K562 (cell line): ENCODE results near the gene PLAA. TPM values are rescaled to one million over a fixed set of nuclear protein-coding genes. Genes with fewer than 3 reads are reported as not detected.

Experiments used
- ARID4B ChIP-seq: sonication (generic); formaldehyde crosslinking; IDR thresholded peaks from 2 replicates; pipeline ENCODE4 v1.8.0; 2022; ENCODE audit warnings: mild to moderate bottlenecking, missing genetic modification reagents
- C11orf30 ChIP-seq: fragments of 450-650 bp; IDR thresholded peaks from 2 replicates; pipeline ENCODE4 v1.6.1; 2016; ENCODE audit warnings: low read depth, mild to moderate bottlenecking
- HDAC1 ChIP-seq, 2 experiments: fragments of 450-650 bp; IDR thresholded peaks; 2 replicates each; pipeline ENCODE4 v1.6.1; 2016 to 2017; ENCODE audit warnings: inconsistent platforms in 1 of 2, mild to moderate bottlenecking in 1 of 2, moderate library complexity in 1 of 2
- MAZ ChIP-seq, 2 experiments: fragments of 450-650 bp in 1 of 2; sonication (generic) in 1 of 2; formaldehyde crosslinking; IDR thresholded peaks in 1 of 2; conservative IDR thresholded peaks in 1 of 2; 2 replicates each; pipeline versions ENCODE4 v1.4.0 to v1.5.0; 2020; ENCODE audit warnings: mild to moderate bottlenecking in 1 of 2, missing genetic modification reagents in 1 of 2
- PML ChIP-seq: IDR thresholded peaks from 2 replicates; pipeline ENCODE4 v1.6.1; 2012; ENCODE audit warnings: low read length, inconsistent platforms
- TAF9B ChIP-seq: fragments of 450-650 bp; IDR thresholded peaks from 2 replicates; pipeline ENCODE4 v1.6.1; 2018; ENCODE audit warnings: mild to moderate bottlenecking; ENCODE audit not compliant: partially characterized antibody
- YY1 ChIP-seq, 3 experiments: IDR thresholded peaks; 2 replicates each; pipeline ENCODE4 v1.6.1; 2011; ENCODE audit warnings: low read length in 2 of 3, mild to moderate bottlenecking in 2 of 3, moderate library complexity in 2 of 3, borderline replicate concordance in 1 of 3, control low read depth in 1 of 3, low read depth in 1 of 3; ENCODE audit not compliant: insufficient read depth in 3 of 3, insufficient replicate concordance in 2 of 3, control insufficient read depth in 1 of 3, insufficient read length in 1 of 3; ENCODE audit errors: extremely low read depth in 1 of 3
- polyA plus RNA-seq, 8 experiments: library from polyadenylated mRNA; depleted of rRNA in 4 of 8; stranded (reverse) in 5 of 8; unstranded in 3 of 8; fragments of >200 nt; fragmentation: Nextera tagmentation in 2 of 8; fragmentation: Illumina TruSeq in 1 of 8; extraction: Ambion mirVana in 2 of 8; extraction: Trizol in 1 of 8; gene quantifications; 2 replicates each; pipeline versions ENCODE4 v1.2.1 to v1.2.3, GENCODE V29; 2011 to 2014; ENCODE audit warnings: inconsistent platforms in 1 of 8, missing spikeins in 1 of 8
- total RNA-seq, 7 experiments: library from RNA; depleted of rRNA in 6 of 7; stranded (reverse); fragments of >200 nt in 6 of 7; fragmentation: Illumina TruSeq in 2 of 7; extraction: Trizol in 2 of 7; gene quantifications; 2 replicates each; pipeline versions ENCODE4 v1.2.1 to v1.2.3, GENCODE V29; 2011 to 2021; ENCODE audit warnings: low replicate concordance in 1 of 7
- TF ChIP-seq, protein P1 (sequence below): fragments of 250-450 bp; sonication (Bioruptor Pico); IDR thresholded peaks from 2 replicates; pipeline ENCODE4 v1.5.0; 2020; ENCODE audit warnings: mild to moderate bottlenecking, borderline replicate concordance

PLAA gene
- total and polyA plus RNA-seq, 9 of the 15 experiments (the other 6 are each of a cell fraction or from before 2014, with no cell fraction given): 3.5 to 20.7 (median 16.6) TPM

DNA sequence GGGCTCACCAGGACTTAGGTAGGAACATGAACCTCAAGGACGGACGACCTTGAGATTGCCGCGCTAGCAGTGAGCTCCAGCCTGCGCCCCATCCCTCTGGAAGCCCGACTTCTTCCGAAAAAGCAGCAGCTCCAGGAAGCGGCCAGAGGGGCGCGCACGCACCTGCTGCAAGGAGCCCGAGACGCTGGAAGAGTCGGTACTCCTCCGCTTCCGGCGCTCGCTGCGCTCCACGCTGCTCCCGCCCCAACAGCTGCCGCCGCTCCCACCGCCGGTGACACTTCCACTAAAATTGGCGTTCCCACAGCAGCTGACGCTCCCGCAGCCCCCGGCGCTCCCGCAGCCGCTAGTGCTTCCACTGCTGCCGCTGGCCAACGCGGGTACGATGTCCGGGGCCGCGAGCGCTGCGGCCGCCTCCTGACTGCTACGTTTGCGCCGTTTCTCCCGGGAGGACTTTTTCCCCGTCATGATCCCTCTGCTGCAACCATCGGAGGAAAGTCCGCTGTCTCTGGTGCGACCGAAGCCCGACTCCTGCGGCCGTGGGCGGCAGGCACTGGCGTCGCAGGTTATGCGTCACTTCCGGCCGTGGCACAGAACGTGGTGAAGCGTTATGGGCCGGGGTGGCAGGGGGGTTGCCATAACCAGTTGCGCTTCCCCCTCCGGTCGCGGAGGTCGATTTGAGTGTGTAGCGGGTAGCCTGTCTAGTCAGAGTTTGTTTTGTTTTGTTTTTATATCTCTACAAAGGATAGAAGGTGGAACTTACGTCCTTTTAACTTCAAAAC, 54.6 kb downstream of the PLAA start, which contains the start of gene CAAP1 (continued):
- TF ChIP-seq, protein P1, sequence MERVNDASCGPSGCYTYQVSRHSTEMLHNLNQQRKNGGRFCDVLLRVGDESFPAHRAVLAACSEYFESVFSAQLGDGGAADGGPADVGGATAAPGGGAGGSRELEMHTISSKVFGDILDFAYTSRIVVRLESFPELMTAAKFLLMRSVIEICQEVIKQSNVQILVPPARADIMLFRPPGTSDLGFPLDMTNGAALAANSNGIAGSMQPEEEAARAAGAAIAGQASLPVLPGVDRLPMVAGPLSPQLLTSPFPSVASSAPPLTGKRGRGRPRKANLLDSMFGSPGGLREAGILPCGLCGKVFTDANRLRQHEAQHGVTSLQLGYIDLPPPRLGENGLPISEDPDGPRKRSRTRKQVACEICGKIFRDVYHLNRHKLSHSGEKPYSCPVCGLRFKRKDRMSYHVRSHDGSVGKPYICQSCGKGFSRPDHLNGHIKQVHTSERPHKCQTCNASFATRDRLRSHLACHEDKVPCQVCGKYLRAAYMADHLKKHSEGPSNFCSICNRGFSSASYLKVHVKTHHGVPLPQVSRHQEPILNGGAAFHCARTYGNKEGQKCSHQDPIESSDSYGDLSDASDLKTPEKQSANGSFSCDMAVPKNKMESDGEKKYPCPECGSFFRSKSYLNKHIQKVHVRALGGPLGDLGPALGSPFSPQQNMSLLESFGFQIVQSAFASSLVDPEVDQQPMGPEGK (CRISPR knock-in tag): no peak
- peak; percentile 38; the same call in 1 of the 2 replicates for TF ChIP-seq ARID4B (CRISPR knock-in tag)
- peak; percentile 38 for TF ChIP-seq TAF9B
- peak; percentile 82 for TF ChIP-seq C11orf30
- peak in 1 of 2 experiments; percentile 65; a peak in 1 of 4 replicates for TF ChIP-seq HDAC1 (IDR thresholded peaks at IDR 0.05)
- peak in 2 of 3 experiments; percentile 20 for TF ChIP-seq YY1 (IDR thresholded peaks at IDR 0.05; ENCODE audit: borderline replicate concordance in 1 of 3, control insufficient read depth in 1 of 3, extremely low read depth in 1 of 3, insufficient read depth in 3 of 3, insufficient read length in 1 of 3, insufficient replicate concordance in 2 of 3, low read depth in 1 of 3, low read length in 2 of 3)
- TF ChIP-seq MAZ (CRISPR knock-in tag; conservative IDR thresholded peaks at IDR 0.05 in 1 of 2, IDR thresholded peaks at IDR 0.05 in 1 of 2): peak in 1 of 2 experiments; percentile 26; a peak in 1 of 4 replicates
- peak; percentile 46; the same call in 1 of the 2 replicates for TF ChIP-seq PML
